ENCODE results near the gene RNF43. TPM values are rescaled to one million over a fixed set of nuclear protein-coding genes. Genes with fewer than 3 reads are reported as not detected.
A peak's percentile ranks its signal among the peaks of the same experiment; 100 is the strongest.

Gene RNF43
- total RNA-seq, 1 donor from 2014 or later: 20.5 TPM

GRCh38 chr17:58416396-58416795 is 938 bp downstream of the RNF43 start:
- intact Hi-C loops (cut with micrococcal nuclease): loop anchor here (10.0 kb wide), 2 partner anchors 948 to 1408 kb away; no protein-coding TSS in a partner anchor
- Mint-ChIP-seq H3K9me3 (no peaks in the 10 kb centered on the region), H3K36me3 (ENCODE audit: low read depth) (peaks cover 26% of the 10 kb centered on the region), H3K27ac (peak overlapping the region; percentile 79), H3K4me3 (ENCODE audit: low read depth) (peak overlapping the region; percentile 84), H3K27me3 (ENCODE audit: low read depth) (no peaks in the 10 kb centered on the region), H3K4me1 (ENCODE audit: low read depth) (peaks cover 57% of the 10 kb centered on the region)
- DNase-seq (ENCODE audit: low spot score): no peak

GRCh38 chr17:58415371-58416055 is 1.8 kb downstream of the RNF43 start:
- intact Hi-C loops (cut with micrococcal nuclease): loop anchor here (10.0 kb wide), 2 partner anchors 949 to 1409 kb away; no protein-coding TSS in a partner anchor

GRCh38 chr17:58414596-58414997 is 2.7 kb downstream of the RNF43 start:
- H3K4me3 Mint-ChIP-seq (ENCODE audit: low read depth): peak overlapping the region; percentile 84
- peaks cover 68% of the 10 kb centered on the region for H3K4me1 Mint-ChIP-seq (ENCODE audit: low read depth)
- DNase-seq (ENCODE audit: low spot score): no peak
- H3K9me3 Mint-ChIP-seq: no peaks in the 10 kb centered on the region
- peak overlapping the region; percentile 87 for H3K27ac Mint-ChIP-seq
- intact Hi-C loops (cut with micrococcal nuclease): loop anchor here (10.0 kb wide), 2 partner anchors 950 to 1410 kb away; no protein-coding TSS in a partner anchor
- no peaks in the 10 kb centered on the region for H3K27me3 Mint-ChIP-seq (ENCODE audit: low read depth)
- peaks cover 31% of the 10 kb centered on the region for H3K36me3 Mint-ChIP-seq (ENCODE audit: low read depth)

More at GRCh38 chr17:58415371-58416055, 1.8 kb downstream of the RNF43 start:
- H3K27me3 Mint-ChIP-seq (ENCODE audit: low read depth): no peaks in the 10 kb centered on the region
- H3K36me3 Mint-ChIP-seq (ENCODE audit: low read depth): peaks cover 31% of the 10 kb centered on the region
- no peak for DNase-seq (ENCODE audit: low spot score)
- peak overlapping the region; percentile 84 for H3K4me3 Mint-ChIP-seq (ENCODE audit: low read depth)
- peak overlapping the region; percentile 79 for H3K27ac Mint-ChIP-seq
- H3K9me3 Mint-ChIP-seq: no peaks in the 10 kb centered on the region
- peaks cover 63% of the 10 kb centered on the region for H3K4me1 Mint-ChIP-seq (ENCODE audit: low read depth)

DNA sequence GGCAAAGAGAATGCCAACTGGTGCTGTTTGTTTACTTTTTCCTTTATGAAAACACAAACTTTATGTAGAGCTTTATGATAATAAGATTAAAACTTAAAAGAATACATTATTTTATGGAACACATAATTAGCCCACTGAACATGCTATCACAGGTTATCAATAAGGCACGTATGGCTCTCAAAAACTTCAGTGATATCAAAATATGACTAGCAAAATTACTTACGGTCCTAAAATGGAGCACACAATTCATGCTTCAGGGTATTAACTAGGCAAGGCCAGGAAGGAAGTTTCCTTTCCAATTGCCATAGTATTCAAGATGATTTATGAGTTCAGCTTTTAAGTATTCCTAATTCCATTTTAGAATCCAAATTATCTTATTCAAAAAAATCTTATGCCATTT is 3.6 kb downstream of the RNF43 start:
- Mint-ChIP-seq H3K9me3 (no peaks in the 10 kb centered on the region), H3K4me3 (ENCODE audit: low read depth) (peak overlapping the region; percentile 84), H3K27ac (peak overlapping the region; percentile 96), H3K36me3 (ENCODE audit: low read depth) (peaks cover 33% of the 10 kb centered on the region), H3K27me3 (ENCODE audit: low read depth) (no peaks in the 10 kb centered on the region), H3K4me1 (ENCODE audit: low read depth) (peaks cover 78% of the 10 kb centered on the region)
- DNase-seq (ENCODE audit: low spot score): no peak
- intact Hi-C loops (cut with micrococcal nuclease): loop anchor here (1.0 to 10.0 kb wide), 6 partner anchors 11 to 1411 kb away; no protein-coding TSS in a partner anchor

DNA sequence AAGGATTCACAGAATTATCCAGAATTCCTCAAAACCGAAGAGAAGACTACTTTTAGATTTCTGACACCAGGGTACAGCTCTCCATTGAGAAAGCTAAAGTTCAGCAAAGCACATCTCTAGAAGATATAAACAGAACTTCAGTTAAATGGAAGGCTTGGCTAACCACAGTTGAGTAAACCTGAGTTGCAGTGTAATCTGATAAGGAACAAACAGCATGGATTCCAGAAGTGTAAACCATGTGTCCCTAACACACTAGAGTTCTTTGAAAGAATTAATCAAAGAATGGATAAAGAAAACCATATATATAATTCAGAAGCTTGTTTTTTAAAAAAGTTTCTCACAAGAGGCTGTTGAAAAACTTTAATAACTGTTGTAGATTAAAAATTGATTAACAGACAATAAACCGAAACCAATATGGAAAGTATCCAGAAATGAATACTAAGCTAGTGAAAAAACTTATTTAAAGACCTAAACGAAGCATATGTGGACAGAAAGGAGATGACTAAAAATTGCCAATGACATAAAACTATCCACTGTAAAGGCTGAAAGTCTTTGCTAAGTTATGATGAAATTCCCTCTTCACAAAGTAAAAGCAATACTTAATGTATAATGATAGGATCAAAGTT is 4.3 kb downstream of the RNF43 start:
- no peak for DNase-seq (ENCODE audit: low spot score)
- Mint-ChIP-seq H3K4me1 (ENCODE audit: low read depth) (peaks cover 75% of the 10 kb centered on the region), H3K9me3 (no peaks in the 10 kb centered on the region), H3K36me3 (ENCODE audit: low read depth) (peaks cover 33% of the 10 kb centered on the region), H3K4me3 (ENCODE audit: low read depth) (peak overlapping the region; percentile 80), H3K27me3 (ENCODE audit: low read depth) (no peaks in the 10 kb centered on the region), H3K27ac (peak overlapping the region; percentile 96)
- intact Hi-C loops (cut with micrococcal nuclease): loop anchor here (1.0 to 10.0 kb wide), 6 partner anchors 11 to 1412 kb away; no protein-coding TSS in a partner anchor

DNA sequence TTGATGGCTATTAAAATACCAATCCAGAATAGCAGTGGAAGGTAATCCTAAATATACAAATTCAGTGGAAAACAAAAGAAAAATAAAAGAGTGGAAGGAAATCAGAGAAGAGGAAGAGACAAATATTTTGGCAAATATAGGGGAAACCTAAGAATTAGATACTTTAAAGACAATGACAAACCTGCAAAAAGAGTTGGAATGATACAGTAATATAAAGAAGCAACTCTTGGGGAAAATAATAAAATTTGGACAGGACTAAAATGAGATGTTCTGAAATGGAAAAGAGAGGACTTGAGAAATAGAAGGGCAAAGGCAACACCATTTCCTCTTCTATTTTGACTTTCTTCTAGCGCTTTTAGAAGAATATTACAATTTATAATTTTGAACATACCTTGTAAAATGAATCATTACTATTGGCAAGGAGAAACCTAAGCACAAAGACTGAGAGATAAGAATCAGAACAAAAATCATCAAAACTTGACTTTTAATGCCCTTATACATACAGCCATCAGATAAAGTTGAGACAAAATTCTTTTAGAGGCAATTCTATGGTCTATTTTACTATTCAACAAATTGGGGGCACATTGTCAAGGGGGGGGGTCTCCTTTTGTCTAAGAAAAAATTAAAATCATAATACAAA is 5.2 kb downstream of the RNF43 start:
- peak overlapping the region; percentile 80 for H3K4me3 Mint-ChIP-seq (ENCODE audit: low read depth)
- H3K27ac Mint-ChIP-seq: peak overlapping the region; percentile 96
- H3K27me3 Mint-ChIP-seq (ENCODE audit: low read depth): no peaks in the 10 kb centered on the region
- H3K4me1 Mint-ChIP-seq (ENCODE audit: low read depth): peaks cover 73% of the 10 kb centered on the region
- intact Hi-C loops (cut with micrococcal nuclease): loop anchor here (10.0 kb wide), 2 partner anchors 953 to 1413 kb away; no protein-coding TSS in a partner anchor
- H3K9me3 Mint-ChIP-seq: no peaks in the 10 kb centered on the region
- DNase-seq (ENCODE audit: low spot score): no peak
- H3K36me3 Mint-ChIP-seq (ENCODE audit: low read depth): peaks cover 33% of the 10 kb centered on the region

- DNase-seq (ENCODE audit: low spot score): no peak
- H3K36me3 Mint-ChIP-seq (ENCODE audit: low read depth): peaks cover 33% of the 10 kb centered on the region
- H3K27me3 Mint-ChIP-seq (ENCODE audit: low read depth): no peaks in the 10 kb centered on the region
- peak overlapping the region; percentile 96 for H3K27ac Mint-ChIP-seq
- peaks cover 68% of the 10 kb centered on the region for H3K4me1 Mint-ChIP-seq (ENCODE audit: low read depth)
- intact Hi-C loops (cut with micrococcal nuclease): loop anchor here (10.0 kb wide), 2 partner anchors 953 to 1413 kb away; no protein-coding TSS in a partner anchor
- peak overlapping the region; percentile 80 for H3K4me3 Mint-ChIP-seq (ENCODE audit: low read depth)
- no peaks in the 10 kb centered on the region for H3K9me3 Mint-ChIP-seq
Observed at GRCh38 chr17:58411408-58411894, 5.9 kb downstream of the RNF43 start.

GRCh38 chr17:58410714-58411407 is 6.5 kb downstream of the RNF43 start:
- peak overlapping the region; percentile 80 for H3K4me3 Mint-ChIP-seq (ENCODE audit: low read depth)
- intact Hi-C loops (cut with micrococcal nuclease): loop anchor here (10.0 kb wide), 2 partner anchors 954 to 1414 kb away; no protein-coding TSS in a partner anchor
- H3K4me1 Mint-ChIP-seq (ENCODE audit: low read depth): peaks cover 69% of the 10 kb centered on the region
- DNase-seq (ENCODE audit: low spot score): no peak
- H3K36me3 Mint-ChIP-seq (ENCODE audit: low read depth): peaks cover 33% of the 10 kb centered on the region
- H3K9me3 Mint-ChIP-seq: no peaks in the 10 kb centered on the region
- H3K27ac Mint-ChIP-seq: peak overlapping the region; percentile 96
- no peaks in the 10 kb centered on the region for H3K27me3 Mint-ChIP-seq (ENCODE audit: low read depth)

DNA sequence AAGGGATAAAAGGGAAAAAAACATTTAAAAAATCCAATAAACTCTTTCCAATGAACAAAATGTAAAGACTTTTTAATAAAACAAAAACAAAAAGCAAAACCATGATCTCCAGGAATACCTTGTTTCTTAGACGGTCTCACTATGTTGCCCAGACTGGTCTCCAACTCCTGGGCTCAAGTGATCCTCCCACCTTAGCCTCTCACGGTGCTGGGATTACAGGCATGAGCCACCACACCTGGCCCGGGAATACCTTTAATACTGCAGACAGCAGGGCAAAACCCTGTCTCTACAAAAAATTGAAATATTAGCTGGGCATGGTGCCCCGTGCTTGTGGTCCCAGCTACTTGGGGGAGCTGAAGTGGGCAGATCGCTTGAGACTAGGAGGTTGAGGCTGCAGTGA is 7.9 kb downstream of the RNF43 start:
- no peak for DNase-seq (ENCODE audit: low spot score)
- peaks cover 59% of the 10 kb centered on the region for H3K4me1 Mint-ChIP-seq (ENCODE audit: low read depth)
- no peak overlapping the region for H3K4me3 Mint-ChIP-seq (ENCODE audit: low read depth)
- intact Hi-C loops (cut with micrococcal nuclease): no loop called here
- no peaks in the 10 kb centered on the region for H3K9me3 Mint-ChIP-seq
- no peak overlapping the region for H3K27ac Mint-ChIP-seq
- peaks cover 25% of the 10 kb centered on the region for H3K36me3 Mint-ChIP-seq (ENCODE audit: low read depth)
- H3K27me3 Mint-ChIP-seq (ENCODE audit: low read depth): no peaks in the 10 kb centered on the region

- intact Hi-C loops (cut with micrococcal nuclease): no loop called here
- H3K4me1 Mint-ChIP-seq (ENCODE audit: low read depth): peaks cover 53% of the 10 kb centered on the region
- no peaks in the 10 kb centered on the region for H3K9me3 Mint-ChIP-seq
- peaks cover 33% of the 10 kb centered on the region for H3K36me3 Mint-ChIP-seq (ENCODE audit: low read depth)
- no peak overlapping the region for H3K4me3 Mint-ChIP-seq (ENCODE audit: low read depth)
- no peaks in the 10 kb centered on the region for H3K27me3 Mint-ChIP-seq (ENCODE audit: low read depth)
- H3K27ac Mint-ChIP-seq: no peak overlapping the region
- DNase-seq (ENCODE audit: low spot score): no peak
Observed at GRCh38 chr17:58403311-58403710, 14.0 kb downstream of the RNF43 start.

DNA sequence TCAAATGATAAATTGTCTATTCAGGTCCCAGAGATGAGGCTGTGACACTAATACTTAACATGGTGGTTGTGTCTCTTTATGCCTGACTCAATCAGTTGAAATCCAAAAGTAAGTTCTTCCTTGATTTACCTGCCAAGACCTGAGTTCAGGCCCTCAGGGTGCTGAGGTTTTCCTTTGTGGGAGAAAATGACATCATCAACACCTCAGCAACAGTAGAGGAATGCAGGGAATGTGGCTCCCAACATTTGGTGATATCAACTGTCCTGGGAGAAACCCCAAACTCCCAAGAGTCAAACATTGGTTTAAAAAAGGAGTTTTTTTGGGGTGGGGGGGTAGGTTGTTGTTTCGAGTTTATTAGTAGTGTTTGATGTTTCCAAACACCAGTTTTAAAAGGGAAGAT is 14.7 kb downstream of the RNF43 start:
- H3K27ac Mint-ChIP-seq: peak overlapping the region; percentile 83
- DNase-seq (ENCODE audit: low spot score): no peak
- peak overlapping the region; percentile 45 for H3K4me3 Mint-ChIP-seq (ENCODE audit: low read depth)
- H3K36me3 Mint-ChIP-seq (ENCODE audit: low read depth): peaks cover 38% of the 10 kb centered on the region
- H3K9me3 Mint-ChIP-seq: no peaks in the 10 kb centered on the region
- H3K27me3 Mint-ChIP-seq (ENCODE audit: low read depth): no peaks in the 10 kb centered on the region
- peaks cover 52% of the 10 kb centered on the region for H3K4me1 Mint-ChIP-seq (ENCODE audit: low read depth)
- intact Hi-C loops (cut with micrococcal nuclease): loop anchor here (1.0 kb wide), 2 partner anchors 11 to 15 kb away; no protein-coding TSS in a partner anchor

GRCh38 chr17:58402047-58402446 is 15.3 kb downstream of the RNF43 start:
- Mint-ChIP-seq H3K9me3 (no peaks in the 10 kb centered on the region), H3K27me3 (ENCODE audit: low read depth) (no peaks in the 10 kb centered on the region), H3K4me1 (ENCODE audit: low read depth) (peaks cover 50% of the 10 kb centered on the region), H3K36me3 (ENCODE audit: low read depth) (peaks cover 40% of the 10 kb centered on the region), H3K27ac (peak overlapping the region; percentile 83), H3K4me3 (ENCODE audit: low read depth) (peak overlapping the region; percentile 45)
- DNase-seq (ENCODE audit: low spot score): no peak
- intact Hi-C loops (cut with micrococcal nuclease): loop anchor here (1.0 kb wide), 2 partner anchors 11 to 15 kb away; no protein-coding TSS in a partner anchor
